GM23338 (cell line): ENCODE data around the gene CXCL16. TPM values are rescaled to one million over a fixed set of nuclear protein-coding genes. Genes with fewer than 3 reads are reported as not detected.

Source experiments
- ATAC-seq: fragments of 200-7000 bp; cut with Tn5 transposase; 3 replicates; pipeline ENCODE4 v1.9.1; 2020
- DNase-seq: peaks from one replicate; pipeline ENCODE4 v3.0.0-alpha.2; 2015; ENCODE audit warnings: low spot score
- H2AFZ ChIP-seq: fragments of 200-600 bp; sonication (generic); 2 replicates; pipeline ENCODE4 v1.8.0; 2016; ENCODE audit warnings: antibody characterized with exemption, mild to moderate bottlenecking, moderate library complexity
- H3F3A ChIP-seq: fragments of 200-600 bp; sonication (generic); replicated peaks from 2 replicates; pipeline ENCODE4 v1.8.0; 2017; ENCODE audit warnings: antibody characterized with exemption, mixed run types, low read depth
- H3K27ac ChIP-seq: fragments of 200-600 bp; sonication (generic); 2 replicates; pipeline ENCODE4 v1.6.1; 2016; ENCODE audit warnings: low read depth
- H3K27me3 ChIP-seq: fragments of 200-600 bp; sonication (generic); 2 replicates; pipeline ENCODE4 v1.8.0; 2016; ENCODE audit warnings: mild to moderate bottlenecking, mixed run types, moderate library complexity; ENCODE audit not compliant: insufficient read depth
- H3K36me3 ChIP-seq: fragments of 200-600 bp; sonication (generic); 2 replicates; pipeline ENCODE4 v1.8.0; 2016; ENCODE audit warnings: mild to moderate bottlenecking; ENCODE audit not compliant: insufficient read depth
- H3K4me1 ChIP-seq: fragments of 200-600 bp; sonication (generic); 2 replicates; pipeline ENCODE4 v1.8.0; 2016; ENCODE audit warnings: mild to moderate bottlenecking, moderate library complexity; ENCODE audit not compliant: insufficient read depth
- H3K4me2 ChIP-seq: fragments of 200-600 bp; sonication (generic); 2 replicates; pipeline ENCODE4 v1.7.1; 2017; ENCODE audit warnings: mixed run types
- H3K4me3 ChIP-seq: fragments of 200-600 bp; sonication (generic); 2 replicates; pipeline ENCODE4 v1.6.1; 2016; ENCODE audit warnings: mixed run types
- H3K79me2 ChIP-seq: fragments of 200-600 bp; sonication (generic); replicated peaks from 2 replicates; pipeline ENCODE4 v1.8.0; 2017; ENCODE audit warnings: mild to moderate bottlenecking; ENCODE audit not compliant: insufficient read depth
- H3K9me2 ChIP-seq: fragments of 200-600 bp; sonication (generic); 2 replicates; pipeline ENCODE4 v1.8.0; 2017; ENCODE audit not compliant: insufficient read depth
- H4K20me1 ChIP-seq: fragments of 200-600 bp; sonication (generic); replicated peaks from 2 replicates; pipeline ENCODE4 v1.8.0; 2017; ENCODE audit warnings: mild to moderate bottlenecking; ENCODE audit not compliant: insufficient read depth
- H3K27ac Mint-ChIP-seq: 2 replicates; pipeline ENCODE4 v1.8.0; 2020; ENCODE audit warnings: inconsistent platforms, mild to moderate bottlenecking, moderate library complexity, mixed read lengths
- H3K27me3 Mint-ChIP-seq: 3 replicates; pipeline ENCODE4 v1.8.0; 2022; ENCODE audit warnings: low read depth, mild to moderate bottlenecking, moderate library complexity, mixed read lengths, inconsistent platforms; ENCODE audit not compliant: insufficient read depth, poor library complexity
- H3K36me3 Mint-ChIP-seq: 3 replicates; pipeline ENCODE4 v1.8.0; 2021; ENCODE audit warnings: low read depth, mild to moderate bottlenecking, inconsistent platforms, moderate library complexity, mixed read lengths
- H3K4me1 Mint-ChIP-seq: 3 replicates; pipeline ENCODE4 v1.8.0; 2020; ENCODE audit warnings: mild to moderate bottlenecking, inconsistent platforms, mixed read lengths
- H3K4me3 Mint-ChIP-seq: 3 replicates; pipeline ENCODE4 v1.8.0; 2021; ENCODE audit warnings: moderate library complexity, mild to moderate bottlenecking, inconsistent platforms, mixed read lengths
- H3K9me3 Mint-ChIP-seq: 3 replicates; pipeline ENCODE4 v1.8.0; 2020; ENCODE audit warnings: moderate library complexity, mild to moderate bottlenecking, inconsistent platforms, mixed read lengths
- CTCF ChIP-seq, 2 experiments: fragments of 200-600 bp in 1 of 2; sonication (generic) in 1 of 2; conservative IDR thresholded peaks; 2 replicates each; pipeline versions ENCODE4 v1.5.1 to v1.6.1; 2016 to 2017; ENCODE audit warnings: antibody characterized with exemption in 2 of 2, low read depth in 2 of 2, mild to moderate bottlenecking in 2 of 2, moderate library complexity in 1 of 2
- ETS1 ChIP-seq: IDR thresholded peaks from 2 replicates; pipeline ENCODE4 v1.6.1; 2016; ENCODE audit warnings: antibody characterized with exemption
- EZH2 ChIP-seq: fragments of 200-600 bp; sonication (generic); IDR thresholded peaks from one replicate; pipeline ENCODE4 v1.8.0; 2017; ENCODE audit warnings: antibody characterized with exemption, mild to moderate bottlenecking, low read depth; ENCODE audit not compliant: unreplicated experiment
- EZH2phosphoT487 ChIP-seq: fragments of 200-600 bp; sonication (generic); IDR thresholded peaks from one replicate; pipeline ENCODE4 v1.8.1; 2018; ENCODE audit warnings: antibody characterized with exemption; ENCODE audit not compliant: unreplicated experiment
- JUNB ChIP-seq: IDR thresholded peaks from one replicate; pipeline ENCODE4 v1.6.1; 2016; ENCODE audit warnings: antibody characterized with exemption; ENCODE audit not compliant: unreplicated experiment
- POLR2AphosphoS5 ChIP-seq: IDR thresholded peaks from 2 replicates; pipeline ENCODE4 v1.6.1; 2016; ENCODE audit warnings: antibody characterized with exemption, low read depth
- ZNF331 ChIP-seq: fragments of 250-450 bp; sonication (Bioruptor Pico); IDR thresholded peaks from 2 replicates; pipeline ENCODE4 v1.5.0; 2020; ENCODE audit warnings: low read depth, mild to moderate bottlenecking, moderate library complexity
- ZNF462 ChIP-seq: fragments of 250-450 bp; sonication (Bioruptor Pico); IDR thresholded peaks from 2 replicates; pipeline ENCODE4 v1.5.0; 2020; ENCODE audit warnings: mild to moderate bottlenecking, moderate library complexity
- polyA plus RNA-seq: library from polyadenylated mRNA; unstranded; fragments of >200 nt; fragmentation: Nextera tagmentation; extraction: Ambion mirVana; gene quantifications from 2 replicates; pipeline ENCODE4 v1.2.1, GENCODE V29; 2016
- total RNA-seq: library from RNA; depleted of rRNA; stranded (reverse); fragments of >200 nt; shearing (Covaris generic); gene quantifications from 2 replicates; pipeline ENCODE4 v1.2.3, GENCODE V29; 2014

Gene CXCL16
- total and polyA plus RNA-seq, 2 experiments from 2014 or later: 4.0 to 4.1 TPM

- Histone ChIP-seq H2AFZ (no peak overlapping the region), H3K27ac (no peak overlapping the region), H3K79me2 (peaks cover 27% of the 10 kb centered on the region), H4K20me1 (no peaks in the 10 kb centered on the region; the same call in 1 of the 2 replicates), H3K4me3 (no peak overlapping the region), H3K9me2 (no peaks in the 10 kb centered on the region), H3K4me2 (no peak overlapping the region), H3K27me3 (no peaks in the 10 kb centered on the region), H3F3A (peaks cover 17% of the 10 kb centered on the region; the same call in 1 of the 2 replicates), H3K36me3 (no peaks in the 10 kb centered on the region), H3K4me1 (peaks cover 26% of the 10 kb centered on the region)
- DNase-seq (peak; percentile 80), ATAC-seq (no peak)
- Mint-ChIP-seq H3K4me1 (peaks cover 35% of the 10 kb centered on the region), H3K9me3 (peaks cover 10% of the 10 kb centered on the region; the same call in 2 of the 3 replicates), H3K36me3 (peaks cover 6% of the 10 kb centered on the region; the same call in 2 of the 3 replicates), H3K27ac (no peak overlapping the region), H3K4me3 (peak overlapping the region; percentile 41; the same call in 2 of the 3 replicates), H3K27me3 (peaks cover 18% of the 10 kb centered on the region)
- TF ChIP-seq POLR2AphosphoS5 (peak; percentile 71), EZH2phosphoT487 (no peak)
Measured at GRCh38 chr17:4708436-4708835, 31.3 kb downstream of the CXCL16 start.

GRCh38 chr17:4706121-4706520 is 33.6 kb downstream of the CXCL16 start:
- H3K27ac ChIP-seq: peak overlapping the region; percentile 42; the same call in 1 of the 2 replicates
- peak overlapping the region; percentile 64 for H3K27ac Mint-ChIP-seq
- TF ChIP-seq ZNF462 (no peak), POLR2AphosphoS5 (no peak), EZH2 (no peak), ZNF331 (CRISPR knock-in tag) (no peak), ETS1 (no peak), JUNB (no peak), CTCF (conservative IDR thresholded peaks at IDR 0.05; ENCODE audit: low read depth in 2 of 2) (no peak)

More at GRCh38 chr17:4706121-4706520, 33.6 kb downstream of the CXCL16 start:
- peaks cover 19% of the 10 kb centered on the region; the same call in 1 of the 2 replicates for H3F3A ChIP-seq
- peaks cover 31% of the 10 kb centered on the region for H3K79me2 ChIP-seq
- H3K36me3 Mint-ChIP-seq: peaks cover 6% of the 10 kb centered on the region; the same call in 2 of the 3 replicates
- H3K4me2 ChIP-seq: peak overlapping the region; percentile 19; the same call in 1 of the 2 replicates
- no peaks in the 10 kb centered on the region for H3K27me3 ChIP-seq
- peak; percentile 47 for DNase-seq
- H3K4me3 ChIP-seq: no peak overlapping the region
- H3K27me3 Mint-ChIP-seq: peaks cover 18% of the 10 kb centered on the region
- H3K9me3 Mint-ChIP-seq: peaks cover 10% of the 10 kb centered on the region; the same call in 2 of the 3 replicates
- H3K4me3 Mint-ChIP-seq: peak overlapping the region; percentile 30
- H4K20me1 ChIP-seq: peaks cover 20% of the 10 kb centered on the region
- H3K36me3 ChIP-seq: peaks cover 4% of the 10 kb centered on the region; the same call in 1 of the 2 replicates
- H2AFZ ChIP-seq: no peak overlapping the region
- peaks cover 28% of the 10 kb centered on the region for H3K4me1 ChIP-seq
- H3K4me1 Mint-ChIP-seq: peaks cover 43% of the 10 kb centered on the region
- peak; percentile 5 for ATAC-seq
- H3K9me2 ChIP-seq: no peaks in the 10 kb centered on the region
